GM23248 (cell line): ENCODE results near the gene RNU1-1. TPM values are rescaled to one million over a fixed set of nuclear protein-coding genes. Genes with fewer than 3 reads are reported as not detected.
"Not testable (repeated sequence)": the region's sequence is repeated elsewhere in the genome, so short reads cannot be mapped to it uniquely, and the experiment has no call there.

ENCODE experiments used
- DNase-seq: peaks from one replicate; pipeline ENCODE4 v3.0.0-alpha.2; 2015
- H2AFZ ChIP-seq: fragments of 200-600 bp; sonication (generic); 2 replicates; pipeline ENCODE4 v1.6.1; 2016; ENCODE audit warnings: antibody characterized with exemption
- H3F3A ChIP-seq: fragments of 200-600 bp; sonication (generic); 2 replicates; pipeline ENCODE4 v1.6.1; 2016; ENCODE audit warnings: mild to moderate bottlenecking, antibody characterized with exemption, mixed run types; ENCODE audit not compliant: insufficient read depth
- H3K27ac ChIP-seq: fragments of 200-600 bp; sonication (generic); 2 replicates; pipeline ENCODE4 v1.5.1; 2016; ENCODE audit warnings: mild to moderate bottlenecking
- H3K27me3 ChIP-seq: fragments of 200-600 bp; sonication (generic); replicated peaks from 2 replicates; pipeline ENCODE4 v1.6.1; 2016; ENCODE audit warnings: mild to moderate bottlenecking; ENCODE audit not compliant: insufficient read depth
- H3K36me3 ChIP-seq: fragments of 200-600 bp; sonication (generic); 2 replicates; pipeline ENCODE4 v1.6.1; 2016; ENCODE audit warnings: low read depth, mild to moderate bottlenecking
- H3K4me1 ChIP-seq: fragments of 200-600 bp; sonication (generic); 2 replicates; pipeline ENCODE4 v1.6.1; 2016; ENCODE audit warnings: mild to moderate bottlenecking; ENCODE audit not compliant: insufficient read depth
- H3K4me2 ChIP-seq: fragments of 200-600 bp; sonication (generic); one replicate; pipeline ENCODE4 v1.6.1; 2016; ENCODE audit warnings: mild to moderate bottlenecking; ENCODE audit not compliant: unreplicated experiment
- H3K4me3 ChIP-seq: fragments of 200-600 bp; sonication (generic); 2 replicates; pipeline ENCODE4 v1.5.1; 2016; ENCODE audit warnings: mild to moderate bottlenecking
- H3K79me2 ChIP-seq: fragments of 200-600 bp; sonication (generic); 2 replicates; pipeline ENCODE4 v1.6.1; 2016; ENCODE audit warnings: mild to moderate bottlenecking; ENCODE audit not compliant: insufficient read depth
- H3K9ac ChIP-seq: fragments of 200-600 bp; sonication (generic); 2 replicates; pipeline ENCODE4 v1.6.1; 2016; ENCODE audit warnings: mild to moderate bottlenecking
- H3K9me2 ChIP-seq: fragments of 200-600 bp; sonication (generic); 2 replicates; pipeline ENCODE4 v1.6.1; 2016; ENCODE audit warnings: mixed run types, mild to moderate bottlenecking, moderate library complexity; ENCODE audit not compliant: insufficient read depth
- H3K9me3 ChIP-seq: fragments of 200-600 bp; sonication (generic); one replicate; pipeline ENCODE4 v1.6.1; 2017; ENCODE audit warnings: low read depth
- H4K20me1 ChIP-seq: fragments of 200-600 bp; sonication (generic); 2 replicates; pipeline ENCODE4 v1.6.0; 2016; ENCODE audit not compliant: insufficient read depth
- WGBS, 2 experiments: methylation state at CpG; one replicate each; pipeline ENCODE4 v1.1.6; 2015 to 2017; ENCODE audit warnings: low lambda C conversion rate in 2 of 2, low coverage in 1 of 2; ENCODE audit errors: missing lambda C conversion rate in 2 of 2; 5-methylcytosine and 5-hydroxymethylcytosine counted together
- in situ Hi-C: fragments of 300-500 bp; cut with MboI; formaldehyde crosslinking; loops from 2 replicates; pipeline ENCODE4 v1.15.0; 2020
- polyA plus RNA-seq: library from polyadenylated mRNA; unstranded; fragments of >200 nt; fragmentation: Nextera tagmentation; extraction: Ambion mirVana; gene quantifications from 2 replicates; pipeline ENCODE4 v1.2.1, GENCODE V29; 2016
- total RNA-seq: library from RNA; depleted of rRNA; stranded (reverse); fragments of >200 nt; shearing (Covaris generic); gene quantifications from 2 replicates; pipeline ENCODE4 v1.2.3, GENCODE V29; 2014

Gene RNU1-1
- total and polyA plus RNA-seq, 2 experiments from 2014 or later: not detected

- in situ Hi-C loops, H2AFZ ChIP-seq, H3K9me3 ChIP-seq, H4K20me1 ChIP-seq, H3K27me3 ChIP-seq, H3K36me3 ChIP-seq, H3K4me2 ChIP-seq, H3K27ac ChIP-seq, H3K4me1 ChIP-seq, DNase-seq, H3K4me3 ChIP-seq, H3K79me2 ChIP-seq, H3K9me2 ChIP-seq, H3K9ac ChIP-seq: not testable (repeated sequence)
- peaks cover 10% of the 10 kb centered on the region for H3F3A ChIP-seq
- WGBS, 2 experiments: 66 to 69% methylated on average over 13 of the region's 15 CpGs
These were observed 1.3 kb downstream of the RNU1-1 start for GRCh38 chr1:16512624-16513411.

- in situ Hi-C loops, H3K4me1 ChIP-seq, H3K9ac ChIP-seq, H3K27me3 ChIP-seq, H3K36me3 ChIP-seq, H3K4me3 ChIP-seq, H3K9me3 ChIP-seq, H3K9me2 ChIP-seq, H3K27ac ChIP-seq, H2AFZ ChIP-seq, H3K4me2 ChIP-seq, H3K79me2 ChIP-seq, H4K20me1 ChIP-seq, DNase-seq: not testable (repeated sequence)
- WGBS, 2 experiments: 29 to 51% methylated on average over 1 of the region's 1 CpG
- peaks cover 10% of the 10 kb centered on the region for H3F3A ChIP-seq
These were observed 2.2 kb downstream of the RNU1-1 start for GRCh38 chr1:16511926-16512325.

GRCh38 chr1:16508861-16509445, 5.1 kb downstream of the RNU1-1 start:
- H3K4me2 ChIP-seq, H3K36me3 ChIP-seq, H3K4me3 ChIP-seq, H3K9ac ChIP-seq, H3K9me3 ChIP-seq, H4K20me1 ChIP-seq, H3K79me2 ChIP-seq, H3K9me2 ChIP-seq, H2AFZ ChIP-seq, H3K4me1 ChIP-seq, H3K27ac ChIP-seq, H3K27me3 ChIP-seq, in situ Hi-C loops: not testable (repeated sequence)
- DNase-seq: peak; percentile 21
- peaks cover 10% of the 10 kb centered on the region for H3F3A ChIP-seq
- 70 to 74% methylated on average over 8 of the region's 8 CpGs for WGBS, 2 experiments

- DNase-seq, in situ Hi-C loops, H3F3A ChIP-seq, H3K4me3 ChIP-seq, H3K27me3 ChIP-seq, H3K9me3 ChIP-seq, H3K9ac ChIP-seq, H3K4me1 ChIP-seq, H2AFZ ChIP-seq, H3K36me3 ChIP-seq, H3K4me2 ChIP-seq, H3K27ac ChIP-seq, H4K20me1 ChIP-seq, H3K79me2 ChIP-seq, H3K9me2 ChIP-seq: not testable (repeated sequence)
- whole genome bisulfite sequencing, 2 experiments: 63 to 65% methylated on average over 15 of the region's 15 CpGs
These were observed 7.5 kb downstream of the RNU1-1 start for GRCh38 chr1:16506364-16507136.

GRCh38 chr1:16505870-16506269, 8.2 kb downstream of the RNU1-1 start:
- H3K4me1 ChIP-seq, H3K9me2 ChIP-seq, H3K4me2 ChIP-seq, in situ Hi-C loops, H3K27me3 ChIP-seq, H2AFZ ChIP-seq, H3K79me2 ChIP-seq, H3F3A ChIP-seq, H3K9ac ChIP-seq, H3K36me3 ChIP-seq, H3K9me3 ChIP-seq, H4K20me1 ChIP-seq, H3K27ac ChIP-seq, H3K4me3 ChIP-seq: not testable (repeated sequence)
- 79 to 85% methylated on average over 2 of the region's 2 CpGs for WGBS, 2 experiments
- DNase-seq: peak; percentile 20
